ENCODE measurements around the gene QRSL1.
"Not testable (repeated sequence)": the region's sequence is repeated elsewhere in the genome, so short reads cannot be mapped to it uniquely, and the experiment has no call there.

Gene QRSL1

DNA sequence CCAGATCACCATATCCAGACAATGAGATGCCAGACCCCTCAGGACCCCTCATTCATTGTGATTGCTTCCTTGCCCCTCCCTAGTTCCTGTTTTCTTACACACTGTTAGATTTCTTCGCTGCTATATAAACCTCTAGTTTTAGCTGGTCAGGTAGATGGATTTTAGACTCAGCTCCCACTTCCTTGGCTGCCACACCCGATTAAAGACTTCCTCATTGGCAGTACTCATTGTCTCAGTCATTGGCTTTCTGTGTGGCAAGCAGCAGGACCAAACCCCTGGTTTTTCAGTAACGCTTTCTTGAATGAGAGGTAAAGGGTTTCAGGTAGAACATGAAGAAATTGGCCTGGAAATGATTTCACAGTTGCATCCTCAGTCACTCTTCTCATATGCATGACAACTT lies 47.9 kb downstream of the QRSL1 start:
- no peak for DNase-seq (ENCODE audit: low read depth)

DNA sequence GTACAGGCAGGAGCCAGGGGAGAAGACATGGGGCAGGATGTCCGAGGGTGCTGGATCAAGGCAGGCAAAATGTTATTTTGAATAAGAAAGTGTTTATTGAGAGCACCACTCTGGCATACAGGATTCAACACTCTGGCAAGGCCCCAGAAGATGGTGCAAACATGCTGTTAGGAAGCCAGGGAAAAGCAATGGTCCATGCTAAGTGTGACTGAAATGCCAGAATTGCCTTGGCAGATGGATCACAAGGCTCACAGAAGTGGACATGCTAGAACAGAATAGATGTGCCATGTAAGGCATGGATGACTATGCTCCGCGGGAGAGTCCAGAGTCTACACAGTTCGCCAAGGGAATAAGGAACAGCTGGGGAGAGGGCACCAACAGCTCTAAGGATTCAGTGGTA lies 54.6 kb downstream of the QRSL1 start:
- DNase-seq (ENCODE audit: low read depth) = no peak

- DNase-seq (ENCODE audit: low read depth) = no peak
Observed at GRCh38 chr6:106685833-106686232, 56.5 kb downstream of the QRSL1 start.

- no peak for DNase-seq (ENCODE audit: low read depth)
Observed at GRCh38 chr6:106688177-106688951, 59.0 kb downstream of the QRSL1 start.

- DNase-seq (ENCODE audit: low read depth) = peak; percentile 39
Observed at GRCh38 chr6:106692112-106692818, 62.9 kb downstream of the QRSL1 start.

- no peak for DNase-seq (ENCODE audit: low read depth)
Observed at GRCh38 chr6:106692819-106693208, 63.4 kb downstream of the QRSL1 start.

DNA sequence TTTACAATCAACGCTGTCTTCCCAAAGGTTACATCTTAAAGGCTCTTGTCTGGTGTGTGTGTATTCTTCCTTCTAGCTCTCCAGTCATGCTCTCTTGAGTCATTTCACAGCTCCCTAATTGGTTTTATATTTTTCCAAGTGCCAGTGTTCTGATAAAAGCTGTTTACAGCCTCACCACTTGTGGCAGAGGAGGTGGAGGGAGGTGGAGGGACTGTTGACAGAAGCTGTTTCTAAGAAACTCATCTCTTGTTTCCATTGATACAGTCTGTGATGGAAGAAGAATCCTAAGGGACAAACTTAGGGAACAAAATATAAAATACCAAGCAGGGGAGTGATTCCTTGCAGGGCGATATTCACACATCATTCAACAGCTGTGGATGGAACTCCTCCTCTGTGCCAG lies 64.0 kb downstream of the QRSL1 start:
- no peak for DNase-seq (ENCODE audit: low read depth)

GRCh38 chr6:106694343-106694742 lies 65.0 kb downstream of the QRSL1 start:
- no peak for DNase-seq (ENCODE audit: low read depth)

DNA sequence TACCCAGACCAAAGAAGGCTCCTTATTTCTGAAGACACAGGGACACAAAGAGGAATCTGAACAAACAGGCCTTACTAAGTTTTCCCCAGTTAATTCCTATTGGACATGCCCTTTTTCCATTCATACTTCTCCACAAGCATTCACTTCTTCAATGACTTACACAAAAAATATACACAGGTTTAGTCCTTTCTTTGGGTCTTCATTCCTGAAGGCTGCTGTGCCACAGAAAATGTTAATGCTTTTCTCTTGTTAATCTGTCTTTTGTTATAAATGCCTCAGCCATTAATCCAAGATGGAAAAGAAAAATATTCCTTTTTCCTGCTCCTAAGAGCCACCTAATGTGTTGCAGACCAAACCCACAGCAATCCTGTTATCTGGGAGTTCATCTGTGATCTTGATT lies 71.2 kb downstream of the QRSL1 start:
- no peak for DNase-seq (ENCODE audit: low read depth)

- DNase-seq (ENCODE audit: low read depth) = not testable (repeated sequence)
Observed at GRCh38 chr6:106701201-106701600, 71.8 kb downstream of the QRSL1 start.

DNA sequence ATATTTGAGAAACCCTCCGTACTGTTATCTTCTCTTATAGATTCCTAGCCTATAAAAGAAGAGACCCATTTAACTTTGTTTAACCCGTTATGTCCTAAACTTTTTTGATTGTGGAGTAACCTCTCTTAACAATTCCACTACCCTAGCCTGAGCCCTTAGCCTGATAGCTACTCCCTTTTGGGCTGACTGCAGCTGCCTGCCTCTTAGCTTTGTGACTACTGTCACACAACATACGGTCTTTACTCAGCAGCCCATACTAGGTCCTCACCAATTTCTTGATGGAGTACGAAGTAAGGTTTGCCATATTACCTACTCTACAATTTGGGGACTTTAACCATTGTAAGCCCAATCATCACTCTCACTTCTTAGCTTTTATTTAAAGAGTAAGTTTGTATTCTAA lies 72.7 kb downstream of the QRSL1 start:
- DNase-seq (ENCODE audit: low read depth) = no peak

DNA sequence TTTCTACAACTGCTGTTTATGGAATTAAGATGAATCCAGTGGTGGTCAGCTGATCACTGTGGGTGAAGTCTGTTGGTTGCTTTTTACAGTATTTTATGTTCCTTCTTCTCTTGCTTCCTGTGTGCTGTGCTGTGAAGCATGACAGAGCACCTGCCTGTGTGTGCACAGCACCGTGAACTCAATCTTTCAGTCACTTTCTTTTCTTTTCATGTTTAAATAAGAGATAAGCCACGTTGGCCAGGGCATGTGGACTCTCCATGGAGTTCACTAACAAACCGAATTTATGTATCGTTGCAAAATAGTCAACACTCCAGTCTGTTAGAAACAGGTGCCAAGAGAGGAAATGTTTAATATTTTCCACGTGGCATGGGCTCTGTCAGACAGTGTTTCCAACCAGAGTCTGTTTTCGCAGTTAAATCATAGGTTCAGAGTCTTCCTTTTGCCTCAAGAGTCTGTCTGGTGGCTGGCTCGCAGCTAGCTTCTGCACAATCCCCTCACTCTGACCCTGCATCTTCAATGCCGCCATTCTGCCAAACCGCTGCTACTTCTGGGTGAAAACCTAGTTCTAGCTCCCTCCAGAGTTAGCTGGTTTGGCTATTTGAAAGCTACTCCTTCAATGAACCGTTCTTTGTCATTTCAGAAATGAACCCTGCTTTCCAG lies 73.2 kb downstream of the QRSL1 start:
- no peak for DNase-seq (ENCODE audit: low read depth)

GRCh38 chr6:106704327-106704726 lies 74.9 kb downstream of the QRSL1 start:
- no peak for DNase-seq (ENCODE audit: low read depth)

GRCh38 chr6:106705156-106705555 lies 75.8 kb downstream of the QRSL1 start:
- no peak for DNase-seq (ENCODE audit: low read depth)

DNA sequence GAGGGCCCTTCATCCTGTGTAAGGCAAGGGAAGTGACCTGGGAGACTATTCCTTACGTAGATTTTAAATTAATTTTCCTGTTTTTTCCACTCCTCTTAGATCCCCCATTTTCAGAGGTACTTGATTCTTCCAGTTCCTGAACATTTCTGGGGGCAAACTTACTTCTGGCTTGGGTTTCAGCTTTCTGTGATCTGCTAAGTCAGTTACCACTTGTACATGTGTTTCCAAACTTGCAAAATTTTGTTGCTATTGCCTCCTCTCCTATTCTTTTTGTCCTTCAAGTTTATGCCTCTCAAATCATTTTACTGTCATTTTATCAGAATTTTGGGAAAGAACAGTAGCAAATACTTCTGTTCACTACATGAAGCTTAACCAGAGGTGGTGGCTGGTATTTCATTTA lies 81.2 kb downstream of the QRSL1 start:
- DNase-seq (ENCODE audit: low read depth) = no peak

GRCh38 chr6:106714281-106714680 lies 84.9 kb downstream of the QRSL1 start:
- DNase-seq (ENCODE audit: low read depth) = no peak

DNA sequence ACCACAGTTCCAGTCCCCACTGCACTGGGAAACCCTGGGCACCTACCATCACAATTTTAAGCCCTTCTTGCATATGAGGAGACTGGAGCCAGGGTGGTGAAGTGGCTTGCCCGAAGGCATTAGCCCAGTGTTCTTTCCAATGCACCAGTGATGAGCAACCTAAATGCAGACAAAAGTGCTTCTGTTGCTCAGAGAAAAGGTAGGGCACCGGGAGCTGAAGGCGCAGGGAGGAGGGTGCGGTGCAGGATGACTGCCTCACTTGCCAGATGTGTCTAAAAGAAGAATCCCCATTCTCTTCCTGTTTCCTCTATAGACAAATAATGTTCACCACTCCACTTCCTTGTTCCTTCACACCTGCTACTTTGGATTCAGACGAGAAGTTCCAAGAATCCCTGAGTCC lies 86.5 kb downstream of the QRSL1 start:
- no peak for DNase-seq (ENCODE audit: low read depth)

- no peak for DNase-seq (ENCODE audit: low read depth)
Observed at GRCh38 chr6:106716966-106717365, 87.6 kb downstream of the QRSL1 start.

Measured in GM04503 (cell line).